ENCODE measurements around the gene POU5F1.

- TF ChIP-seq CTCF (conservative IDR thresholded peaks at IDR 0.05; ENCODE audit: low read length), result no peak
- TF ChIP-seq EZH2phosphoT487 (IDR thresholded peaks at IDR 0.05; ENCODE audit: borderline replicate concordance, low read depth, low read length), result no peak
Observed at GRCh38 chr6:31121131-31121790, 49.2 kb downstream of the POU5F1 start.

Data from OCI-LY7 (cell line).